GM15510 (cell line): Measurements from ENCODE around the gene ZNF835.

Experiments
- POLR2A ChIP-seq: IDR thresholded peaks from 3 replicates; pipeline ENCODE4 v1.6.1; 2011; ENCODE audit warnings: borderline replicate concordance; ENCODE audit not compliant: insufficient read length; ENCODE audit errors: extremely low read depth

The ZNF835 gene

GRCh38 chr19:56625708-56626107 is 45.8 kb downstream of the ZNF835 start:
- no peak for TF ChIP-seq POLR2A

- no peak for TF ChIP-seq POLR2A
Observed at GRCh38 chr19:56623006-56623405, 48.6 kb downstream of the ZNF835 start.

GRCh38 chr19:56622374-56622773 is 49.2 kb downstream of the ZNF835 start:
- no peak for TF ChIP-seq POLR2A

GRCh38 chr19:56619121-56619520 is 52.4 kb downstream of the ZNF835 start:
- no peak for TF ChIP-seq POLR2A

- TF ChIP-seq POLR2A = no peak
Observed at GRCh38 chr19:56617531-56617930, 54.0 kb downstream of the ZNF835 start.

GRCh38 chr19:56613639-56614038 is 57.9 kb downstream of the ZNF835 start:
- TF ChIP-seq POLR2A = no peak

- no peak for TF ChIP-seq POLR2A
Observed at GRCh38 chr19:56612737-56613136, 58.8 kb downstream of the ZNF835 start.
